B cell (primary cell): ENCODE data around the gene COX17. TPM values are rescaled to one million over a fixed set of nuclear protein-coding genes. Genes with fewer than 3 reads are reported as not detected.

Source experiments
- ATAC-seq: fragments of 200-7000 bp; cut with Tn5 transposase; one replicate; pipeline ENCODE4 v1.10.0; 2021; ENCODE audit warnings: low read depth, mild to moderate bottlenecking, moderate number of reproducible peaks, moderate library complexity
- CTCF ChIA-PET: fragments of 350-600 bp; sonication (Branson Sonifier 250); formaldehyde crosslinking; loops from one replicate; lab custom pipeline; 2021; ENCODE audit warnings: antibody characterized with exemption, inconsistent platforms; lab: Charles Lee
- POLR2A ChIA-PET: fragments of 350-600 bp; sonication (Branson Sonifier 250); formaldehyde crosslinking; loops from one replicate; lab custom pipeline; 2021; ENCODE audit warnings: antibody characterized with exemption; lab: Charles Lee
- DNase-seq: peaks from one replicate; pipeline ENCODE4 v3.0.0; 2013
- H2AFZ ChIP-seq: 2 replicates; pipeline ENCODE4 v1.6.1; 2012; ENCODE audit warnings: mild to moderate bottlenecking, low read depth, low read length; ENCODE audit not compliant: insufficient read depth, poor library complexity, severe bottlenecking
- H3K27ac ChIP-seq, 2 donors: 1 replicate in 1 of 2; 2 replicates in 1 of 2; pipeline ENCODE4 v1.5.1; 2012 to 2013; ENCODE audit warnings: low read length in 2 of 2, mild to moderate bottlenecking in 2 of 2, moderate library complexity in 1 of 2
- H3K27me3 ChIP-seq, 4 experiments: fragments of 200-600 bp in 1 of 4; sonication (generic) in 1 of 4; replicated peaks in 1 of 4; 1 replicate in 2 of 4; 2 replicates in 2 of 4; pipeline versions ENCODE4 v1.6.1 to v1.7.0; 2013 to 2016; ENCODE audit warnings: low read length in 3 of 4, mild to moderate bottlenecking in 2 of 4, mixed read lengths in 1 of 4, moderate library complexity in 1 of 4; ENCODE audit not compliant: insufficient read depth in 4 of 4, control insufficient read depth in 3 of 4; ENCODE audit errors: control extremely low read depth in 1 of 4
- H3K36me3 ChIP-seq, 2 experiments: replicated peaks in 1 of 2; 1 replicate in 1 of 2; 2 replicates in 1 of 2; pipeline versions ENCODE4 v1.6.1 to v1.7.1; 2013; ENCODE audit warnings: low read length in 1 of 2; ENCODE audit not compliant: insufficient read depth in 2 of 2, control insufficient read depth in 1 of 2; ENCODE audit errors: control extremely low read depth in 1 of 2, extremely low read depth in 1 of 2
- H3K4me1 ChIP-seq, 2 donors: fragments of 200-600 bp in 1 of 2; sonication (generic) in 1 of 2; 1 replicate in 1 of 2; 2 replicates in 1 of 2; pipeline versions ENCODE4 v1.5.1 to v1.6.1; 2013 to 2017; ENCODE audit warnings: low read length in 2 of 2; ENCODE audit not compliant: control insufficient read depth in 2 of 2, insufficient read depth in 2 of 2
- H3K4me2 ChIP-seq: replicated peaks from 2 replicates; pipeline ENCODE3; 2012; ENCODE audit warnings: mild to moderate bottlenecking, low read depth, low read length; ENCODE audit not compliant: poor library complexity, severe bottlenecking
- H3K4me3 ChIP-seq, 5 experiments: fragments of 200-600 bp in 1 of 5; sonication (generic) in 1 of 5; 1 replicate in 3 of 5; 2 replicates in 2 of 5; pipeline versions ENCODE4 v1.5.1 to v1.7.0; 2011 to 2016; ENCODE audit warnings: low read length in 4 of 5, mild to moderate bottlenecking in 4 of 5, low read depth in 2 of 5, control low read depth in 1 of 5, moderate library complexity in 1 of 5; ENCODE audit not compliant: insufficient read depth in 1 of 5; ENCODE audit errors: control extremely low read depth in 1 of 5, extremely low read depth in 1 of 5
- H3K79me2 ChIP-seq: fragments of 200-600 bp; sonication (generic); one replicate; pipeline ENCODE4 v1.6.0; 2016; ENCODE audit warnings: low read length; ENCODE audit not compliant: control insufficient read depth, insufficient read depth
- H3K9ac ChIP-seq: fragments of 200-600 bp; sonication (generic); 2 replicates; pipeline ENCODE4 v1.6.1; 2017; ENCODE audit warnings: mild to moderate bottlenecking, low read length, moderate library complexity
- H3K9me3 ChIP-seq, 3 donors: one replicate each; pipeline versions ENCODE4 v1.6.1 to v1.7.1; 2013; ENCODE audit warnings: low read length in 2 of 3; ENCODE audit not compliant: control insufficient read depth in 2 of 3, insufficient read depth in 1 of 3; ENCODE audit errors: control extremely low read depth in 1 of 3
- H4K20me1 ChIP-seq: 2 replicates; pipeline ENCODE4 v1.6.0; 2012; ENCODE audit warnings: mild to moderate bottlenecking, low read length; ENCODE audit not compliant: insufficient read depth, control insufficient read depth, poor library complexity, severe bottlenecking
- H3K27ac Mint-ChIP-seq: one replicate; pipeline ENCODE4 v1.8.0; 2021; ENCODE audit warnings: mixed read lengths
- H3K27me3 Mint-ChIP-seq: one replicate; pipeline ENCODE4 v1.8.0; 2021; ENCODE audit warnings: mixed read lengths
- H3K4me1 Mint-ChIP-seq: one replicate; pipeline ENCODE4 v1.8.0; 2021; ENCODE audit warnings: mixed read lengths
- H3K4me3 Mint-ChIP-seq: one replicate; pipeline ENCODE4 v1.8.0; 2021; ENCODE audit warnings: mixed read lengths
- H3K9me3 Mint-ChIP-seq: one replicate; pipeline ENCODE4 v1.8.0; 2022; ENCODE audit warnings: mixed read lengths; ENCODE audit not compliant: insufficient read depth
- CTCF ChIP-seq: fragments of 200-600 bp; IDR thresholded peaks from one replicate; pipeline ENCODE4 v1.8.0; 2022; ENCODE audit warnings: antibody characterized with exemption, mild to moderate bottlenecking
- EZH2 ChIP-seq: IDR thresholded peaks from 2 replicates; pipeline ENCODE4 v1.6.1; 2012; ENCODE audit warnings: borderline replicate concordance, low read depth, mild to moderate bottlenecking, moderate library complexity, low read length; ENCODE audit not compliant: insufficient read depth, poor library complexity, severe bottlenecking
- WGBS: methylation state at CpG from one replicate; pipeline ENCODE4 v1.1.5; 2013; ENCODE audit warnings: missing lambda C conversion rate; ENCODE audit not compliant: insufficient coverage; 5-methylcytosine and 5-hydroxymethylcytosine counted together
- intact Hi-C: fragments of 100-400 bp; cut with micrococcal nuclease; formaldehyde crosslinking; loops from one replicate; pipeline ENCODE4 v1.10.0; 2022
- polyA plus RNA-seq: library from polyadenylated mRNA; depleted of rRNA; stranded (reverse); fragments of >200 nt; gene quantifications from 2 replicates; pipeline ENCODE4 v1.2.3, GENCODE V29; 2012
- total RNA-seq, 2 donors: library from RNA; stranded (reverse); fragments of 120-200 nt in 1 of 2; gene quantifications; 1 replicate in 1 of 2; 2 replicates in 1 of 2; pipeline versions ENCODE4 v1.2.3 to v1.2.4, GENCODE V29; 2013 to 2022

COX17 gene
- total and polyA plus RNA-seq, 2 donors (not counting 1 experiment from before 2014, with no cell fraction given) = 20.0 to 47.8 TPM

DNA sequence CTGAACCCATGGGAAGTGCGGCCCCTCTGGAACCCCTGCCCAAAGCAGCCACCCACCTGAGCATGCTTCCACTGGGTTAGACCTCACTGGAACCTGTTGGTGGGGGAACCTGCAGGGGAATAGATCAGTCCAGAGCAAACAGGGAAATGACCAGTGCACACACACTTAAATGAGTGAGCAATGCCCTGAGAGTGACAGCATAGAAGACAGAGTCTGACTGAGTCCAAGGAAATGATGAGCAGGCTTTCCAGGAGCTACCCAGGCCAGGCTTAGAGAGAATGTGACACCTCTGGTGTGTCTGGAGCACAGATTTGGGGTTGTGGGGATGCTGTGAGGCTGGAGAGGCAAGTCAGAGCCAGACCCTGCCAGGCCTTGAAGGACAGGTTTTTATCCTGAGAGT, 51.0 kb downstream of the COX17 start:
- WGBS = 100% methylated on average over 1 of the region's 1 CpG
- no peaks in the 10 kb centered on the region for H4K20me1 ChIP-seq
- no peak overlapping the region for H3K9ac ChIP-seq
- H3K9me3 Mint-ChIP-seq = no peaks in the 10 kb centered on the region
- no peak overlapping the region for H3K4me3 ChIP-seq
- H3K27me3 Mint-ChIP-seq = no peaks in the 10 kb centered on the region
- no peaks in the 10 kb centered on the region for H3K9me3 ChIP-seq
- CTCF ChIA-PET = interaction anchor here (1.0 kb wide), 1 partner anchor 24 kb away, joined by 4 read pairs; no protein-coding TSS in a partner anchor
- H3K4me1 Mint-ChIP-seq = peaks cover 46% of the 10 kb centered on the region
- no peaks in the 10 kb centered on the region for H3K27me3 ChIP-seq
- H3K4me2 ChIP-seq = no peak overlapping the region
- ATAC-seq = no peak
- peaks cover 29 to 30% of the 10 kb centered on the region in 2 donors for H3K4me1 ChIP-seq
- no peak overlapping the region for H2AFZ ChIP-seq
- H3K36me3 ChIP-seq = no peaks in the 10 kb centered on the region
- DNase-seq = no peak
- H3K27ac ChIP-seq = no peak overlapping the region
- peak overlapping the region; percentile 68 for H3K27ac Mint-ChIP-seq
- no peaks in the 10 kb centered on the region for H3K79me2 ChIP-seq
- POLR2A ChIA-PET = interaction anchor here (0.9 kb wide), 1 partner anchor 45 kb away, joined by 3 read pairs; no protein-coding TSS in a partner anchor
- intact Hi-C loops = loop anchor here (5.0 kb wide), 1 partner anchor 39 kb away; no protein-coding TSS in a partner anchor
- no peak for TF ChIP-seq CTCF
- no peak overlapping the region for H3K4me3 Mint-ChIP-seq

DNA sequence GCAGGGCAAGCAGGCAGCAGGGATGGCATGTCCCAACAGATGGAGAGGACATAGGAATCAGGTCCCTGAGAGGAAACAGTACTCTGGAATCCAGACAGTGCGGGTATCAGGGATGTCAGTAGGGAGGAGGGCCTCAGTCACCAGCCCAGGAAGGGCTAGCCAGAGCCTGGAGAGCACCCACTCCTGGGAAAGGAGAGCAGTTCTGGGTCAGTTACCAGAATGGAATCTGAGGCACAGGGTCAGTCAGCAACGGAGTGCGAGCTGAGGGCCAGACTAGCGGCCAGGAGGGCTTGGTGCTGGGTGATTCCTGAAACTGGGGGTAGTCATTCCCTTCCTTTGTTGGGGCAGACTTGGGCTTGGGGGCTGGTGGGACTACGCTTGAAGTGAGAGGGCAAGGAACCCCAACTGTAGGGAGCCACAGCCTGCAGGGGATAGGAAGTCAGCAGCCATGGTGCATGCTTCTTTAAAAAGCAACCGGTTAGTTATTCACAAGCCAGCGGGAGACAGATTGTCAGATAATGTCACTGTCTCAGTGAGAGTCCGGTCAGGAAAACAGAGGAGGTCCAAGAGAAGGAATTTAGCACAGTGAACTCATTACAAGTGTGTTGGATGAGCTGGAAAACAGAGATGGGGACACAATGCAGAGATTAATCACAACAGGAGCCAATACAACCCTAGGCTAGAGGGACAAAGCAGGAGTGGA, 51.6 kb downstream of the COX17 start:
- H3K27ac ChIP-seq = no peak overlapping the region
- TF ChIP-seq CTCF = no peak
- no peak for TF ChIP-seq EZH2
- ATAC-seq = no peak
- no peak overlapping the region for H2AFZ ChIP-seq
- no peak overlapping the region for H3K4me3 ChIP-seq
- ChIA-PET POLR2A (no interaction called here), CTCF (no interaction called here)
- H3K4me1 Mint-ChIP-seq = peaks cover 43% of the 10 kb centered on the region
- no peak for DNase-seq
- H3K27me3 ChIP-seq = no peaks in the 10 kb centered on the region
- H3K27me3 Mint-ChIP-seq = no peaks in the 10 kb centered on the region
- no peaks in the 10 kb centered on the region for H3K9me3 Mint-ChIP-seq
- no peak overlapping the region for H3K9ac ChIP-seq
- no peak overlapping the region for H3K4me2 ChIP-seq
- no peaks in the 10 kb centered on the region for H3K79me2 ChIP-seq
- intact Hi-C loops = loop anchor here (5.0 kb wide), 1 partner anchor 38 kb away; no protein-coding TSS in a partner anchor
- no peak overlapping the region for H3K27ac Mint-ChIP-seq
- no peaks in the 10 kb centered on the region for H3K9me3 ChIP-seq
- H4K20me1 ChIP-seq = no peaks in the 10 kb centered on the region
- 96% methylated on average over 8 of the region's 8 CpGs for WGBS
- H3K4me3 Mint-ChIP-seq = no peak overlapping the region
- H3K4me1 ChIP-seq = peaks cover 29 to 30% of the 10 kb centered on the region in 2 donors
- H3K36me3 ChIP-seq = no peaks in the 10 kb centered on the region
